ENCODE measurements around the gene PLEKHA4. TPM values are rescaled to one million over a fixed set of nuclear protein-coding genes. Genes with fewer than 3 reads are reported as not detected.

The PLEKHA4 gene
- total and polyA plus RNA-seq, 2 experiments from 2014 or later = 12.2 to 12.3 TPM

DNA sequence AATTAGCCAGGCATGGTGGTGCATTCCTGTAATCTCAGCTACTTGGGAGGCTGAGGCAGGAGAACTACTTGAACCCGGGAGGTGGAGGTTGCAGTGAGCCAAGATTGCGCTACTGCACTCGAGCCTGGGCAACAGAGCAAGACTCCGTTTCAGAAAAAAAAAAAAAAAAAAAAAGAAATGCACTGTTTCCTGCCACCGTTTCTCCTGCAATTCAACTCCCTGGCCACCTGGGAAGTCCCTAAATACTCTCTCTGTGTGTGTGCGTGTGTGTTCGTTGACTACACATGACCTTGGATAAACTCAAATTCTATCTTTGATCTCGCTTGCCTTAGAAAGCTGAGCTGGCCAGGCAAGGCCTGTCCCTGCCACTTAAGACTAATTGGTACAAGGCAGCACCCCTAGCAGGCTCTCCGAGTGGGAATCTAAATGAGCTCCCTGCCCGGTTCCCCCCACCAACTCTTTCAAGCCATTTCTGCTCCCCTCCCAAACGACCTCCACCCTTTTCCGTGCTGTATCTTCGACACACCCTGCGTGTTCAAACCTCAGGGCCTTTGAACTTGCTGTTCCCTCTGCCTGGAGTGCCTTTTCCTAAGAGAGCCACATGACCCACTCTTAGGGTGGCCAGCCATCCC is 52.4 kb downstream of the PLEKHA4 start:
- H3K4me2 ChIP-seq = no peak overlapping the region
- ATAC-seq (no peak), DNase-seq (ENCODE audit: low spot score) (peak; percentile 63)
- H3K9me2 ChIP-seq (ENCODE audit: insufficient read depth) = no peaks in the 10 kb centered on the region
- Mint-ChIP-seq H3K27me3 (ENCODE audit: insufficient read depth, low read depth, poor library complexity) (peaks cover 19% of the 10 kb centered on the region), H3K4me3 (no peak overlapping the region; the same call in 2 of the 3 replicates), H3K36me3 (ENCODE audit: low read depth) (no peaks in the 10 kb centered on the region), H3K27ac (no peak overlapping the region; the same call in 1 of the 2 replicates), H3K9me3 (no peaks in the 10 kb centered on the region), H3K4me1 (peaks cover 23% of the 10 kb centered on the region)
- H3K27me3 ChIP-seq (ENCODE audit: insufficient read depth) = no peaks in the 10 kb centered on the region
- peaks cover 7% of the 10 kb centered on the region; the same call in 1 of the 2 replicates for H3F3A ChIP-seq (replicated peaks; ENCODE audit: low read depth)
- peaks cover 10% of the 10 kb centered on the region for H3K4me1 ChIP-seq (ENCODE audit: insufficient read depth)
- H3K36me3 ChIP-seq (ENCODE audit: insufficient read depth) = no peaks in the 10 kb centered on the region
- TF ChIP-seq POLR2AphosphoS5 (IDR thresholded peaks at IDR 0.05; ENCODE audit: low read depth) (no peak), ZNF331 (CRISPR knock-in tag; IDR thresholded peaks at IDR 0.05; ENCODE audit: low read depth) (no peak), CREB1 (CRISPR knock-in tag; IDR thresholded peaks at IDR 0.05; ENCODE audit: low read depth) (no peak), JUNB (IDR thresholded peaks at IDR 0.05; ENCODE audit: unreplicated experiment) (no peak), EZH2 (IDR thresholded peaks at IDR 0.05; ENCODE audit: low read depth, unreplicated experiment) (no peak), STAT1 (IDR thresholded peaks at IDR 0.05; ENCODE audit: unreplicated experiment) (no peak), EZH2phosphoT487 (IDR thresholded peaks at IDR 0.05; ENCODE audit: unreplicated experiment) (no peak), ZNF114 (CRISPR knock-in tag; IDR thresholded peaks at IDR 0.05) (no peak), NANOG (IDR thresholded peaks at IDR 0.05; ENCODE audit: borderline replicate concordance) (no peak)
- TF ChIP-seq, protein P1, sequence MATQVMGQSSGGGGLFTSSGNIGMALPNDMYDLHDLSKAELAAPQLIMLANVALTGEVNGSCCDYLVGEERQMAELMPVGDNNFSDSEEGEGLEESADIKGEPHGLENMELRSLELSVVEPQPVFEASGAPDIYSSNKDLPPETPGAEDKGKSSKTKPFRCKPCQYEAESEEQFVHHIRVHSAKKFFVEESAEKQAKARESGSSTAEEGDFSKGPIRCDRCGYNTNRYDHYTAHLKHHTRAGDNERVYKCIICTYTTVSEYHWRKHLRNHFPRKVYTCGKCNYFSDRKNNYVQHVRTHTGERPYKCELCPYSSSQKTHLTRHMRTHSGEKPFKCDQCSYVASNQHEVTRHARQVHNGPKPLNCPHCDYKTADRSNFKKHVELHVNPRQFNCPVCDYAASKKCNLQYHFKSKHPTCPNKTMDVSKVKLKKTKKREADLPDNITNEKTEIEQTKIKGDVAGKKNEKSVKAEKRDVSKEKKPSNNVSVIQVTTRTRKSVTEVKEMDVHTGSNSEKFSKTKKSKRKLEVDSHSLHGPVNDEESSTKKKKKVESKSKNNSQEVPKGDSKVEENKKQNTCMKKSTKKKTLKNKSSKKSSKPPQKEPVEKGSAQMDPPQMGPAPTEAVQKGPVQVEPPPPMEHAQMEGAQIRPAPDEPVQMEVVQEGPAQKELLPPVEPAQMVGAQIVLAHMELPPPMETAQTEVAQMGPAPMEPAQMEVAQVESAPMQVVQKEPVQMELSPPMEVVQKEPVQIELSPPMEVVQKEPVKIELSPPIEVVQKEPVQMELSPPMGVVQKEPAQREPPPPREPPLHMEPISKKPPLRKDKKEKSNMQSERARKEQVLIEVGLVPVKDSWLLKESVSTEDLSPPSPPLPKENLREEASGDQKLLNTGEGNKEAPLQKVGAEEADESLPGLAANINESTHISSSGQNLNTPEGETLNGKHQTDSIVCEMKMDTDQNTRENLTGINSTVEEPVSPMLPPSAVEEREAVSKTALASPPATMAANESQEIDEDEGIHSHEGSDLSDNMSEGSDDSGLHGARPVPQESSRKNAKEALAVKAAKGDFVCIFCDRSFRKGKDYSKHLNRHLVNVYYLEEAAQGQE (IDR thresholded peaks at IDR 0.05; ENCODE audit: unreplicated experiment) = no peak
- TF ChIP-seq, protein P2, sequence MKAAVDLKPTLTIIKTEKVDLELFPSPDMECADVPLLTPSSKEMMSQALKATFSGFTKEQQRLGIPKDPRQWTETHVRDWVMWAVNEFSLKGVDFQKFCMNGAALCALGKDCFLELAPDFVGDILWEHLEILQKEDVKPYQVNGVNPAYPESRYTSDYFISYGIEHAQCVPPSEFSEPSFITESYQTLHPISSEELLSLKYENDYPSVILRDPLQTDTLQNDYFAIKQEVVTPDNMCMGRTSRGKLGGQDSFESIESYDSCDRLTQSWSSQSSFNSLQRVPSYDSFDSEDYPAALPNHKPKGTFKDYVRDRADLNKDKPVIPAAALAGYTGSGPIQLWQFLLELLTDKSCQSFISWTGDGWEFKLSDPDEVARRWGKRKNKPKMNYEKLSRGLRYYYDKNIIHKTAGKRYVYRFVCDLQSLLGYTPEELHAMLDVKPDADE (IDR thresholded peaks at IDR 0.05) = no peak
- TF ChIP-seq, protein P3, sequence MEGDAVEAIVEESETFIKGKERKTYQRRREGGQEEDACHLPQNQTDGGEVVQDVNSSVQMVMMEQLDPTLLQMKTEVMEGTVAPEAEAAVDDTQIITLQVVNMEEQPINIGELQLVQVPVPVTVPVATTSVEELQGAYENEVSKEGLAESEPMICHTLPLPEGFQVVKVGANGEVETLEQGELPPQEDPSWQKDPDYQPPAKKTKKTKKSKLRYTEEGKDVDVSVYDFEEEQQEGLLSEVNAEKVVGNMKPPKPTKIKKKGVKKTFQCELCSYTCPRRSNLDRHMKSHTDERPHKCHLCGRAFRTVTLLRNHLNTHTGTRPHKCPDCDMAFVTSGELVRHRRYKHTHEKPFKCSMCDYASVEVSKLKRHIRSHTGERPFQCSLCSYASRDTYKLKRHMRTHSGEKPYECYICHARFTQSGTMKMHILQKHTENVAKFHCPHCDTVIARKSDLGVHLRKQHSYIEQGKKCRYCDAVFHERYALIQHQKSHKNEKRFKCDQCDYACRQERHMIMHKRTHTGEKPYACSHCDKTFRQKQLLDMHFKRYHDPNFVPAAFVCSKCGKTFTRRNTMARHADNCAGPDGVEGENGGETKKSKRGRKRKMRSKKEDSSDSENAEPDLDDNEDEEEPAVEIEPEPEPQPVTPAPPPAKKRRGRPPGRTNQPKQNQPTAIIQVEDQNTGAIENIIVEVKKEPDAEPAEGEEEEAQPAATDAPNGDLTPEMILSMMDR (conservative IDR thresholded peaks at IDR 0.05; ENCODE audit: low read depth in 2 of 2) = no peak
- TF ChIP-seq, protein P4, sequence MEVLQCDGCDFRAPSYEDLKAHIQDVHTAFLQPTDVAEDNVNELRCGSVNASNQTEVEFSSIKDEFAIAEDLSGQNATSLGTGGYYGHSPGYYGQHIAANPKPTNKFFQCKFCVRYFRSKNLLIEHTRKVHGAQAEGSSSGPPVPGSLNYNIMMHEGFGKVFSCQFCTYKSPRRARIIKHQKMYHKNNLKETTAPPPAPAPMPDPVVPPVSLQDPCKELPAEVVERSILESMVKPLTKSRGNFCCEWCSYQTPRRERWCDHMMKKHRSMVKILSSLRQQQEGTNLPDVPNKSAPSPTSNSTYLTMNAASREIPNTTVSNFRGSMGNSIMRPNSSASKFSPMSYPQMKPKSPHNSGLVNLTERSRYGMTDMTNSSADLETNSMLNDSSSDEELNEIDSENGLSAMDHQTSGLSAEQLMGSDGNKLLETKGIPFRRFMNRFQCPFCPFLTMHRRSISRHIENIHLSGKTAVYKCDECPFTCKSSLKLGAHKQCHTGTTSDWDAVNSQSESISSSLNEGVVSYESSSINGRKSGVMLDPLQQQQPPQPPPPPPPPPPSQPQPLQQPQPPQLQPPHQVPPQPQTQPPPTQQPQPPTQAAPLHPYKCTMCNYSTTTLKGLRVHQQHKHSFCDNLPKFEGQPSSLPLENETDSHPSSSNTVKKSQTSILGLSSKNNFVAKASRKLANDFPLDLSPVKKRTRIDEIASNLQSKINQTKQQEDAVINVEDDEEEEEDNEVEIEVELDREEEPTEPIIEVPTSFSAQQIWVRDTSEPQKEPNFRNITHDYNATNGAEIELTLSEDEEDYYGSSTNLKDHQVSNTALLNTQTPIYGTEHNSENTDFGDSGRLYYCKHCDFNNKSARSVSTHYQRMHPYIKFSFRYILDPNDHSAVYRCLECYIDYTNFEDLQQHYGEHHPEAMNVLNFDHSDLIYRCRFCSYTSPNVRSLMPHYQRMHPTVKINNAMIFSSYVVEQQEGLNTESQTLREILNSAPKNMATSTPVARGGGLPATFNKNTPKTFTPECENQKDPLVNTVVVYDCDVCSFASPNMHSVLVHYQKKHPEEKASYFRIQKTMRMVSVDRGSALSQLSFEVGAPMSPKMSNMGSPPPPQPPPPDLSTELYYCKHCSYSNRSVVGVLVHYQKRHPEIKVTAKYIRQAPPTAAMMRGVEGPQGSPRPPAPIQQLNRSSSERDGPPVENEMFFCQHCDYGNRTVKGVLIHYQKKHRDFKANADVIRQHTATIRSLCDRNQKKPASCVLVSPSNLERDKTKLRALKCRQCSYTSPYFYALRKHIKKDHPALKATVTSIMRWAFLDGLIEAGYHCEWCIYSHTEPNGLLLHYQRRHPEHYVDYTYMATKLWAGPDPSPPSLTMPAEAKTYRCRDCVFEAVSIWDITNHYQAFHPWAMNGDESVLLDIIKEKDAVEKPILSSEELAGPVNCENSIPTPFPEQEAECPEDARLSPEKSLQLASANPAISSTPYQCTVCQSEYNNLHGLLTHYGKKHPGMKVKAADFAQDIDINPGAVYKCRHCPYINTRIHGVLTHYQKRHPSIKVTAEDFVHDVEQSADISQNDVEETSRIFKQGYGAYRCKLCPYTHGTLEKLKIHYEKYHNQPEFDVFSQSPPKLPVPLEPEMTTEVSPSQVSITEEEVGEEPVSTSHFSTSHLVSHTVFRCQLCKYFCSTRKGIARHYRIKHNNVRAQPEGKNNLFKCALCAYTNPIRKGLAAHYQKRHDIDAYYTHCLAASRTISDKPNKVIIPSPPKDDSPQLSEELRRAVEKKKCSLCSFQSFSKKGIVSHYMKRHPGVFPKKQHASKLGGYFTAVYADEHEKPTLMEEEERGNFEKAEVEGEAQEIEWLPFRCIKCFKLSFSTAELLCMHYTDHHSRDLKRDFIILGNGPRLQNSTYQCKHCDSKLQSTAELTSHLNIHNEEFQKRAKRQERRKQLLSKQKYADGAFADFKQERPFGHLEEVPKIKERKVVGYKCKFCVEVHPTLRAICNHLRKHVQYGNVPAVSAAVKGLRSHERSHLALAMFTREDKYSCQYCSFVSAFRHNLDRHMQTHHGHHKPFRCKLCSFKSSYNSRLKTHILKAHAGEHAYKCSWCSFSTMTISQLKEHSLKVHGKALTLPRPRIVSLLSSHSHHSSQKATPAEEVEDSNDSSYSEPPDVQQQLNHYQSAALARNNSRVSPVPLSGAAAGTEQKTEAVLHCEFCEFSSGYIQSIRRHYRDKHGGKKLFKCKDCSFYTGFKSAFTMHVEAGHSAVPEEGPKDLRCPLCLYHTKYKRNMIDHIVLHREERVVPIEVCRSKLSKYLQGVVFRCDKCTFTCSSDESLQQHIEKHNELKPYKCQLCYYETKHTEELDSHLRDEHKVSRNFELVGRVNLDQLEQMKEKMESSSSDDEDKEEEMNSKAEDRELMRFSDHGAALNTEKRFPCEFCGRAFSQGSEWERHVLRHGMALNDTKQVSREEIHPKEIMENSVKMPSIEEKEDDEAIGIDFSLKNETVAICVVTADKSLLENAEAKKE (CRISPR knock-in tag; IDR thresholded peaks at IDR 0.05) = no peak
- H2AFZ ChIP-seq = no peak overlapping the region
- H4K20me1 ChIP-seq (replicated peaks; ENCODE audit: insufficient read depth) = no peaks in the 10 kb centered on the region
- H3K79me2 ChIP-seq (replicated peaks; ENCODE audit: insufficient read depth) = no peaks in the 10 kb centered on the region
- H3K27ac ChIP-seq (ENCODE audit: low read depth) = no peak overlapping the region
- H3K4me3 ChIP-seq = no peak overlapping the region
